ENCODE data around the gene REPIN1. TPM values are rescaled to one million over a fixed set of nuclear protein-coding genes. Genes with fewer than 3 reads are reported as not detected.

The REPIN1 gene
- total and polyA plus RNA-seq, 9 of the 15 experiments (the other 6 are each of a cell fraction or from before 2014, with no cell fraction given): 8.1 to 283 (median 94.3) TPM

GRCh38 chr7:150378853-150379440 lies 10.3 kb downstream of the REPIN1 start, which contains the start of gene ZNF775 (continued):
- TF ChIP-seq MAZ (CRISPR knock-in tag; conservative IDR thresholded peaks at IDR 0.05 in 1 of 2, IDR thresholded peaks at IDR 0.05 in 1 of 2): peak in 1 of 2 experiments; percentile 90; a peak in 1 of 4 replicates
- TF ChIP-seq POLR2A (conservative IDR thresholded peaks at IDR 0.05): peak; percentile 93
- TF ChIP-seq CTCF (IDR thresholded peaks at IDR 0.05 in 2 of 3, conservative IDR thresholded peaks at IDR 0.05 in 1 of 3; ENCODE audit: insufficient read depth in 2 of 3, low read depth in 1 of 3, low read length in 3 of 3): peak in 2 of 3 experiments; percentile 9 to 14; a peak in 1 of 6 replicates
- TF ChIP-seq RERE (CRISPR knock-in tag; IDR thresholded peaks at IDR 0.05; ENCODE audit: borderline replicate concordance): 0 out of 2 replicates have a peak, but pooled peaks have one; percentile 52
- no peak for TF ChIP-seq MXD1 (CRISPR knock-in tag; IDR thresholded peaks at IDR 0.05; ENCODE audit: borderline replicate concordance, poor library complexity, severe bottlenecking)
- TF ChIP-seq ZBTB11 (CRISPR knock-in tag; IDR thresholded peaks at IDR 0.05): 0 out of 6 replicates have a peak, but pooled peaks of 1 of the 3 experiments have one; percentile 1
- peak; percentile 91 for TF ChIP-seq KDM5B (IDR thresholded peaks at IDR 0.05; ENCODE audit: insufficient replicate concordance, low read depth, low read length)
- TF ChIP-seq ZNF589 (CRISPR knock-in tag; IDR thresholded peaks at IDR 0.05; ENCODE audit: low read depth): no peak
- no peak for TF ChIP-seq CEBPB (tag; IDR thresholded peaks at IDR 0.05)
- 0 out of 2 replicates have a peak, but pooled peaks have one; percentile 58 for TF ChIP-seq E2F5 (CRISPR knock-in tag; IDR thresholded peaks at IDR 0.05)
- no peak for TF ChIP-seq ZNF124 (CRISPR knock-in tag; IDR thresholded peaks at IDR 0.05)

Measured in K562 (cell line).